Astrocyte of the spinal cord (primary cell): Measurements from ENCODE around the gene PCBD2.
"Not testable (repeated sequence)": the region's sequence is repeated elsewhere in the genome, so short reads cannot be mapped to it uniquely, and the experiment has no call there.

Experiments used
- DNase-seq: peaks from one replicate; pipeline ENCODE4 v3.0.0; 2011; ENCODE audit warnings: low read depth, low spot score
- H3K4me3 ChIP-seq: 2 replicates; pipeline ENCODE4 v1.5.1; 2011; ENCODE audit warnings: low read depth, mild to moderate bottlenecking, low read length, moderate library complexity
- CTCF ChIP-seq: IDR thresholded peaks from 2 replicates; pipeline ENCODE4 v1.5.1; 2012; ENCODE audit warnings: low read depth, mild to moderate bottlenecking, low read length, inconsistent platforms
- in situ Hi-C: cut with HindIII; loops from 2 replicates; pipeline ENCODE4 v1.10.0; 2017; ENCODE audit warnings: low sequenced_read_pairs

The PCBD2 gene

GRCh38 chr5:134905246-134905996 is 490 bp downstream of the PCBD2 start:
- peak; percentile 60 for TF ChIP-seq CTCF
- DNase-seq, result peak; percentile 81
- peak overlapping the region; percentile 59 for H3K4me3 ChIP-seq
- in situ Hi-C loops, result no loop called here

- in situ Hi-C loops, result no loop called here
Measured at GRCh38 chr5:134906811-134907210, 1.9 kb downstream of the PCBD2 start.

GRCh38 chr5:134910752-134911151 is 5.8 kb downstream of the PCBD2 start:
- in situ Hi-C loops, H3K4me3 ChIP-seq, DNase-seq: not testable (repeated sequence)

More at GRCh38 chr5:134906811-134907210, 1.9 kb downstream of the PCBD2 start:
- H3K4me3 ChIP-seq, result no peak overlapping the region
- no peak for DNase-seq
- no peak for TF ChIP-seq CTCF

- no peak overlapping the region for H3K4me3 ChIP-seq
- in situ Hi-C loops, result no loop called here
- TF ChIP-seq CTCF, result no peak
- no peak for DNase-seq
Measured at GRCh38 chr5:134911285-134912206, 6.6 kb downstream of the PCBD2 start.

GRCh38 chr5:134913254-134913653 is 8.3 kb downstream of the PCBD2 start:
- no peak for TF ChIP-seq CTCF
- in situ Hi-C loops, result no loop called here
- H3K4me3 ChIP-seq, result no peak overlapping the region
- no peak for DNase-seq

GRCh38 chr5:134913795-134914194 is 8.9 kb downstream of the PCBD2 start:
- H3K4me3 ChIP-seq, result no peak overlapping the region
- DNase-seq, result no peak
- TF ChIP-seq CTCF, result no peak
- in situ Hi-C loops, result no loop called here
